ENCODE results near the gene SH3BP2. TPM values are rescaled to one million over a fixed set of nuclear protein-coding genes. Genes with fewer than 3 reads are reported as not detected.
A peak's percentile ranks its signal among the peaks of the same experiment; 100 is the strongest.

Gene SH3BP2
- total RNA-seq, 4 donors from 2014 or later = 29.6 to 43.5 (median 36.7) TPM

GRCh38 chr4:2842687-2843262, 49.9 kb downstream of the SH3BP2 start:
- Histone ChIP-seq H3K36me3 (no peaks in the 10 kb centered on the region), H3K27ac (peak overlapping the region; percentile 79 to 87 (median 84)), H3K4me3 (replicated peaks in 1 of 3) (peak overlapping the region; percentile 30 to 93 (median 73)), H3K9me3 (no peaks in the 10 kb centered on the region), H3K4me1 (peaks cover 18 to 31% of the 10 kb centered on the region in 2 donors), H3K27me3 (no peaks in the 10 kb centered on the region)
- TF ChIP-seq CTCF (IDR thresholded peaks at IDR 0.05) (no peak), POLR2A (IDR thresholded peaks at IDR 0.05) (no peak)
- intact Hi-C loops (cut with DNase I) = loop anchor here (5.0 kb wide), 1 partner anchor 90 kb away; no protein-coding TSS in a partner anchor
- 21 to 30% methylated on average over 6 to 10 of the region's 10 CpGs for WGBS, 2 donors
- DNase-seq = no peak

- intact Hi-C loops (cut with DNase I) = loop anchor here (5.0 kb wide), 1 partner anchor 89 kb away; no protein-coding TSS in a partner anchor
Measured at GRCh38 chr4:2843263-2843940, 50.5 kb downstream of the SH3BP2 start, which contains the start of gene ADD1. Gene ADD1 (plus strand): TSS chr4:2843844. CDS start chr4:2875916, 32,072 bp downstream.

GRCh38 chr4:2843941-2844584, 51.2 kb downstream of the SH3BP2 start:
- Histone ChIP-seq H3K9me3 (no peaks in the 10 kb centered on the region), H3K4me1 (peaks cover 26 to 35% of the 10 kb centered on the region in 2 donors), H3K4me3 (replicated peaks in 1 of 3) (peak overlapping the region; percentile 30 to 76 (median 73)), H3K27me3 (no peaks in the 10 kb centered on the region), H3K36me3 (no peaks in the 10 kb centered on the region), H3K27ac (peak overlapping the region; percentile 79 to 87 (median 84))
- 0% methylated on average over 24 to 48 of the region's 74 CpGs for WGBS, 2 donors
- intact Hi-C loops (cut with DNase I) = loop anchor here (5.0 kb wide), 1 partner anchor 88 kb away; no protein-coding TSS in a partner anchor
- peak; percentile 66 to 76 for DNase-seq
- TF ChIP-seq POLR2A (IDR thresholded peaks at IDR 0.05) = no peak
- no peak for TF ChIP-seq CTCF (IDR thresholded peaks at IDR 0.05)

More at GRCh38 chr4:2843263-2843940, 50.5 kb downstream of the SH3BP2 start, which contains the start of gene ADD1:
- Histone ChIP-seq H3K36me3 (no peaks in the 10 kb centered on the region), H3K4me1 (peaks cover 24 to 30% of the 10 kb centered on the region in 2 donors), H3K27me3 (no peaks in the 10 kb centered on the region), H3K27ac (peak within 1 kb of the TSS; percentile 79 to 87 (median 84)), H3K9me3 (no peaks in the 10 kb centered on the region), H3K4me3 (replicated peaks in 1 of 3) (peak within 1 kb of the TSS; percentile 30 to 93 (median 73))
- 0% methylated on average over 5 to 6 of the region's 65 CpGs for WGBS, 2 donors
- DNase-seq = peak; percentile 90 to 91
- TF ChIP-seq POLR2A (IDR thresholded peaks at IDR 0.05) = peak; percentile 61 to 85
- TF ChIP-seq CTCF (IDR thresholded peaks at IDR 0.05) = no peak

GRCh38 chr4:2846172-2846571, 53.3 kb downstream of the SH3BP2 start:
- DNase-seq = no peak
- H3K4me1 ChIP-seq = peaks cover 33 to 37% of the 10 kb centered on the region in 2 donors
- intact Hi-C loops (cut with DNase I) = no loop called here

More at GRCh38 chr4:2846172-2846571, 53.3 kb downstream of the SH3BP2 start:
- no peaks in the 10 kb centered on the region for H3K36me3 ChIP-seq
- WGBS, 2 donors = 88 to 91% methylated on average over 2 of the region's 2 CpGs
- H3K4me3 ChIP-seq (replicated peaks in 1 of 3) = no peak overlapping the region
- H3K27ac ChIP-seq = no peak overlapping the region
- no peaks in the 10 kb centered on the region for H3K9me3 ChIP-seq
- no peaks in the 10 kb centered on the region for H3K27me3 ChIP-seq
- TF ChIP-seq CTCF (IDR thresholded peaks at IDR 0.05) (no peak), POLR2A (IDR thresholded peaks at IDR 0.05) (no peak)
